Bronchial epithelial cell (primary cell): ENCODE measurements around the gene NEURL4. TPM values are rescaled to one million over a fixed set of nuclear protein-coding genes. Genes with fewer than 3 reads are reported as not detected.

Experiments
- DNase-seq: peaks from one replicate; pipeline ENCODE4 v3.0.0-alpha.2; 2010; ENCODE audit warnings: low read depth
- FAIRE-seq: peaks from 2 replicates; lab custom pipeline; 2011; peaks lifted over from hg19 to GRCh38; lab: Jason Lieb, UNC
- H3K27me3 ChIP-seq: 2 replicates; pipeline ENCODE4 v1.5.1; 2011; ENCODE audit warnings: low read length; ENCODE audit not compliant: control insufficient read depth, insufficient read depth
- H3K36me3 ChIP-seq: 2 replicates; pipeline ENCODE4 v1.5.1; 2011; ENCODE audit warnings: low read length; ENCODE audit not compliant: control insufficient read depth, insufficient read depth
- H3K4me3 ChIP-seq: 2 replicates; pipeline ENCODE4 v1.5.1; 2011; ENCODE audit warnings: mild to moderate bottlenecking, low read depth, low read length, control low read depth
- total RNA-seq: library from RNA; depleted of rRNA; stranded (reverse); fragments of >200 nt; gene quantifications from 2 replicates; pipeline ENCODE4 v1.2.1, GENCODE V29; 2014
- TF ChIP-seq, protein P1 (sequence below): IDR thresholded peaks from 2 replicates; pipeline ENCODE4 v1.5.1; 2011; ENCODE audit warnings: mild to moderate bottlenecking, moderate library complexity, low read length, control low read depth, inconsistent platforms; ENCODE audit not compliant: insufficient read depth, severe bottlenecking

The NEURL4 gene
- total RNA-seq, 1 donor from 2014 or later: 14.7 TPM

DNA sequence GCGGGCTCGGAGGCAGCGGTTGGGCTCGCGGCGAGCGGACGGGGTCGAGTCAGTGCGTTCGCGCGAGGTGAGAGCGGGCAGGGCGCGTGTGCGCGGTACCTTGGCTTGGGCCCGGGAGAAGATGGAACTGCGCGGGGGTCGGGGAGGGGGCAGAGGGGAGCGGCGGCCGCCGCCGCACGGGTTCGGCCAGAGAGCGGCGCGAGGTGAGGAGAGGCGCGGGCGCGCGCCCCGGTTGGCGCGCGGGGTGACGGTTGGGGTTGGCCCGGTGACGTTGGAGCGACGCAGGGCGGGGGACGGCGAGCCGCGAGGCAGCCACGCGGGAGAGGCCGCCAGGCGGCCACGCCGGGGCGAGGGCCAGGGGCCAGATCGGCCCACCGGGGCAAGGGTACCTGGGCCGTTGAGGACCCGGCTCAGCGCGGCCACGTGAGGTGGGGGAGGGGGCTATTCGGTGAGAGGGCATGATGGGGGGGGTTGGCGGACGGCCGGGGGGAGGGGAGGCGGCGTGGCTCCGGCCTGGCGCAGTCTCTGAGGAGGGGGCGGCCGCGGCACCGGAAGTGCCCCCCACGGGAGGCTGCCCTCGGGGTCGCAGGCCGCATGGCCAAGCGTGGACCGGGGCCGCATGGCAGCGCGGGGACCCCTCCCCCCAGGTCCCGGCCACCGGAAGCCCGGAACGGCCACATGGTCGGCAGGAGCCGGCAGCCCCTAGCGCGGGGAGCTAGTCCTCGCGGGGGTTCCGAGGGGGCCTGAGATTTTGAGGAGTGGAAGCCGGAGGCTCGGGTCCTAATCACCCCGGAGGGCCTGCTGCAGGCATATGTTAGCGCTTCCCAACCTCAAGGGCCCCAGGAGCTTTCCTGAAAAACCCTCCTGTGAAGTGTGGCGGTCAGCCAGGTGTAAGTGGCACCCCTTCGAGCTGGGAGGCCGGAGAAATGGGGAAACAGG lies 21.2 kb downstream of the NEURL4 start:
- no peak for FAIRE-seq
- TF ChIP-seq, protein P1, sequence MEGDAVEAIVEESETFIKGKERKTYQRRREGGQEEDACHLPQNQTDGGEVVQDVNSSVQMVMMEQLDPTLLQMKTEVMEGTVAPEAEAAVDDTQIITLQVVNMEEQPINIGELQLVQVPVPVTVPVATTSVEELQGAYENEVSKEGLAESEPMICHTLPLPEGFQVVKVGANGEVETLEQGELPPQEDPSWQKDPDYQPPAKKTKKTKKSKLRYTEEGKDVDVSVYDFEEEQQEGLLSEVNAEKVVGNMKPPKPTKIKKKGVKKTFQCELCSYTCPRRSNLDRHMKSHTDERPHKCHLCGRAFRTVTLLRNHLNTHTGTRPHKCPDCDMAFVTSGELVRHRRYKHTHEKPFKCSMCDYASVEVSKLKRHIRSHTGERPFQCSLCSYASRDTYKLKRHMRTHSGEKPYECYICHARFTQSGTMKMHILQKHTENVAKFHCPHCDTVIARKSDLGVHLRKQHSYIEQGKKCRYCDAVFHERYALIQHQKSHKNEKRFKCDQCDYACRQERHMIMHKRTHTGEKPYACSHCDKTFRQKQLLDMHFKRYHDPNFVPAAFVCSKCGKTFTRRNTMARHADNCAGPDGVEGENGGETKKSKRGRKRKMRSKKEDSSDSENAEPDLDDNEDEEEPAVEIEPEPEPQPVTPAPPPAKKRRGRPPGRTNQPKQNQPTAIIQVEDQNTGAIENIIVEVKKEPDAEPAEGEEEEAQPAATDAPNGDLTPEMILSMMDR: no peak
- Histone ChIP-seq H3K27me3 (no peaks in the 10 kb centered on the region), H3K36me3 (peaks cover 18% of the 10 kb centered on the region), H3K4me3 (peak overlapping the region; percentile 82)
- DNase-seq: no peak

DNA sequence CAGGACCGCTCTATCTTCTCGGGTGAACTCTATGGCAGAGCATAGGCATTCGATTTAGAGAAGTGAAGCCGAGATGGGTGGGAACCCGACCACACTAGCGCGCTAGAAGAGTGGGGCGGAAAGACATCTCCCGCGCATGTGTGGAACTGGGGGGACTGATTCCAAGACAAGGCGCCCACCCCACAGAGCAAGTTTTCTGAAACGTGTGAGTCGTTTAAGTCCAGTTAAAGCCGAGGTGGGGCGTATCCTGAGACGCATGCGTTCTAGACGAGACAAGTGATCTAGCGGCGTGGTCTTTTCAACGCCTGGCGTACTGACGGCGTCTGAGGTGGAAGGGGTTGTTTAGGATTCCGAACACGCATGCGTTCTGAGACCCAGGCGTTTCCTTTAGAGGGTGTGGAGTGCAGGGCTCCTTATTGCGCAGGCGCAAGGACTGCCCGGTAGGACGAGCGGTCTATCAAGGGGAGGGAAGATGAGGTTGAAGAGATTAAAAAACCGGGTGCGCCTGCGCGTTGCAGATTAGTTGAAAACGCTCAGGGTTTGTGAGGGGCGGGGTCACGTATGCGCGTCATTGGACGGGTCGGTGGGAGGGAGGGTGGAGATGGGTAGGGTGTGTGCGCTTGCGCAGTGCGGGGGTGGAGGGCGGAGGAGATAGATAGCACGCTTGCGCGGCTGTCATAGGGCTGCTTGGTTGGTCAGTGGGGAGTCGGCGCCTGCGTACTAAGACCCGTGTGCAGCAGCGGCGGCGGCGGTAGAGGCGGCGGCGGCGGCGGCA lies 22.0 kb downstream of the NEURL4 start, which contains the start of gene EIF5A:
TSS of gene EIF5A (plus strand) at position 718 of the 775 bp plus-strand sequence. CDS start 2,008 bp downstream, outside the sequence.
- no peaks in the 10 kb centered on the region for H3K27me3 ChIP-seq
- H3K36me3 ChIP-seq: peaks cover 15% of the 10 kb centered on the region
- FAIRE-seq: peak; percentile 94
- TF ChIP-seq, protein P1: no peak
- peak within 1 kb of the TSS; percentile 82 for H3K4me3 ChIP-seq
- peak; percentile 100 for DNase-seq

DNA sequence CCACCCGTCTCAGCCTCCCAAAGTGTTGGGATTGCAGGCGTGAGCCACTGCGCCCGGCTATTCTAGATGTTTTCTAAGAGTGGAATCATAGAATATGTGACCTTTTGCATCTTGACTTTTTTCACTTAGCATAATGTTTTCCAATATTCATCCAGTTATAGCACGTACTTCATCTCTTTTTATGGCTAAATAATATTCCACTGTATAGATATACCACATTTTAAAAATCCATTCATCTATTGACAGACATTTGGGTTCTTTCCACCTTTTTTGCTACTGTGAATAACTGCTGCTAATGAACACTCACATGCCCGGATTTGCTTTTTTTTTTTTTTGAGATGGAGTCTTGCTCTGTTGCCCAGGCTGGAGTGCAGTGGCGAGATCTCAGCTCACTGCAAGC lies 25.0 kb downstream of the NEURL4 start:
- DNase-seq: no peak
- Histone ChIP-seq H3K36me3 (no peaks in the 10 kb centered on the region), H3K27me3 (no peaks in the 10 kb centered on the region), H3K4me3 (no peak overlapping the region)
- no peak for FAIRE-seq
- TF ChIP-seq, protein P1: no peak

DNA sequence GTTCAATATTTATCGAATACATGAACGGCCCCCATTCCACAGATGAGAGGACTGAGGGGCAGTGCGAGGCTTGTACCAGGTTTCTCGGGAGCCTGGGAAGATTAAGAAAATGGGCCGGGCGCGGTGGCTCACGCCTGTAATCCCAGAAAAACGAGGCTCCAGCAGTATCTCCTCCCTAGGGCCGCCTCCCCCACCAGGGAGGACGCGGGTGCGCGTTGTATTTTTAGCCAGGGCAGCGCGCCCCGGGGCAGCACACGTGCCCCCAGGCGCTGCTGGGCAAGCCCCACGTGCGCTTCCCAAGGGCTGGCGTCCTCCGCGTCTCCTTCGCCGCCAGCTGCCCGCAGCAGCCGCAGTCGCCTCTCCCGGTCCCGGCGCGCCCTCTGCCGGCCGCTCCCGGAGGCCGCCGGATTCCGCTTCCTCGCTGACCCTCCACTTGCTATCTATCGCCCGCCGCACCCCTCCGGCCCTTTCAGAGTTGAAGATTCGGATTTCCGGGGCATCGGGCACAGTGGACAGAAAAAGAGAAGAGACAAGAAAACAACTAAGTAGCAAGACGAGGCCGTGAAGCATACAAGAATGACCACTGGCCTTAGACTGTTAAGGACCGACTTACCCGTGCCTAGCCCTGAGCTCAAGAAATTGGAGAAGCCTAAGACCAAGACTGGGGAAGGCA lies 32.8 kb downstream of the NEURL4 start:
- FAIRE-seq: no peak
- DNase-seq: peak; percentile 42
- no peaks in the 10 kb centered on the region for H3K36me3 ChIP-seq
- peaks cover 2% of the 10 kb centered on the region for H3K27me3 ChIP-seq
- H3K4me3 ChIP-seq: no peak overlapping the region
- TF ChIP-seq, protein P1: peak; percentile 93
